Measurements from ENCODE around the gene ZFP36L1. TPM values are rescaled to one million over a fixed set of nuclear protein-coding genes. Genes with fewer than 3 reads are reported as not detected.

The ZFP36L1 gene
- total and polyA plus RNA-seq, 10 of the 15 experiments (the other 5 are each of a cell fraction or from before 2014, with no cell fraction given), result 22.0 to 184 (median 66.1) TPM

GRCh38 chr14:68792979-68793733, at the start of gene ZFP36L1 (continued):
- TF ChIP-seq RCOR1 (conservative IDR thresholded peaks at IDR 0.05; ENCODE audit: low read depth, low read length) (0 out of 2 replicates have a peak, but pooled peaks have one; percentile 17), SP1 (IDR thresholded peaks at IDR 0.05; ENCODE audit: low read depth, low read length) (peak; percentile 13), ZNF592 (IDR thresholded peaks at IDR 0.05) (no peak), PRDM15 (CRISPR knock-in tag; IDR thresholded peaks at IDR 0.05) (no peak), ZBTB40 (IDR thresholded peaks at IDR 0.05; ENCODE audit: borderline replicate concordance) (0 out of 2 replicates have a peak, but pooled peaks have one; percentile 59), NR2F1 (conservative IDR thresholded peaks at IDR 0.05) (no peak), BCL11A (IDR thresholded peaks at IDR 0.05; ENCODE audit: low read depth, low read length) (peak; percentile 8; the same call in 1 of the 2 replicates), SUPT20H (IDR thresholded peaks at IDR 0.05; ENCODE audit: borderline replicate concordance, control insufficient read depth, low read depth, low read length) (no peak), NFYA (IDR thresholded peaks at IDR 0.05; ENCODE audit: borderline replicate concordance, low read depth, low read length) (no peak), EGR1 (IDR thresholded peaks at IDR 0.05; ENCODE audit: borderline replicate concordance in 1 of 2, low read depth in 2 of 2, low read length in 2 of 2) (peak in 1 of 2 experiments; percentile 56; a peak in 1 of 3 replicates), NFXL1 (IDR thresholded peaks at IDR 0.05; ENCODE audit: borderline replicate concordance) (no peak), MTA2 (IDR thresholded peaks at IDR 0.05; ENCODE audit: low read depth) (no peak), POLR2AphosphoS2 (IDR thresholded peaks at IDR 0.05; ENCODE audit: low read depth, low read length) (peak; percentile 99)
- TF ChIP-seq, protein P1, sequence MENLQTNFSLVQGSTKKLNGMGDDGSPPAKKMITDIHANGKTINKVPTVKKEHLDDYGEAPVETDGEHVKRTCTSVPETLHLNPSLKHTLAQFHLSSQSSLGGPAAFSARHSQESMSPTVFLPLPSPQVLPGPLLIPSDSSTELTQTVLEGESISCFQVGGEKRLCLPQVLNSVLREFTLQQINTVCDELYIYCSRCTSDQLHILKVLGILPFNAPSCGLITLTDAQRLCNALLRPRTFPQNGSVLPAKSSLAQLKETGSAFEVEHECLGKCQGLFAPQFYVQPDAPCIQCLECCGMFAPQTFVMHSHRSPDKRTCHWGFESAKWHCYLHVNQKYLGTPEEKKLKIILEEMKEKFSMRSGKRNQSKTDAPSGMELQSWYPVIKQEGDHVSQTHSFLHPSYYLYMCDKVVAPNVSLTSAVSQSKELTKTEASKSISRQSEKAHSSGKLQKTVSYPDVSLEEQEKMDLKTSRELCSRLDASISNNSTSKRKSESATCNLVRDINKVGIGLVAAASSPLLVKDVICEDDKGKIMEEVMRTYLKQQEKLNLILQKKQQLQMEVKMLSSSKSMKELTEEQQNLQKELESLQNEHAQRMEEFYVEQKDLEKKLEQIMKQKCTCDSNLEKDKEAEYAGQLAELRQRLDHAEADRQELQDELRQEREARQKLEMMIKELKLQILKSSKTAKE (IDR thresholded peaks at IDR 0.05; ENCODE audit: low read depth, poor library complexity, severe bottlenecking), result peak; percentile 15

Measured in GM12878 (cell line).